Measurements from ENCODE around the gene CFAP77. TPM values are rescaled to one million over a fixed set of nuclear protein-coding genes. Genes with fewer than 3 reads are reported as not detected.
A peak's percentile ranks its signal among the peaks of the same experiment; 100 is the strongest.

CFAP77 gene
- total and polyA plus RNA-seq, 9 of the 15 experiments (the other 6 are each of a cell fraction or from before 2014, with no cell fraction given) = not detected

DNA sequence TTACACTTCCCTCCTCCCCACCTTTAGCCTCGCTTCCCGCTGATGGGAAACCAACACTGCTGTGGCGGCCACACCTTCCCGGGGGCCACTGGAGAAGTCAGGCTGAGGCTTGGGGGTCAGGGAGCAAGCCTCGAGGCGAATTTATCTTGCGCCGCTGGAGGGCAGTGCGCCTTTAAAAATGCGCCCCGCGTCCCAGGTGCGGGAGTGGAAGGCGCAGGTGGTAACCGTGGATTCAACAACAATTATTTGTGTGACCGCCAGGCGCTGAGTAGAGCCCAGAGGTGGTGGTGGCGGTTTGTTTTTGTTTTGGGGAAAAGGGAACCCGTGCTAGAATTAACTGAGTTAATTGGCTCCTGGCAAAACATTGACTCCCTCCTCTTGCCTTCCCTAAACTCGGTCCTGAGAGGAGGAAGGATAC lies 1.1 kb downstream of the CFAP77 start:
- WGBS (ENCODE audit: insufficient coverage, low coverage, missing lambda C conversion rate) = 1% methylated on average over 18 of the region's 20 CpGs
- peaks cover 13 to 17% of the 10 kb centered on the region in 2 experiments; a peak in 4 of 5 replicates for H3K4me1 ChIP-seq (replicated peaks in 1 of 2; ENCODE audit: control insufficient read depth in 2 of 2, insufficient read depth in 2 of 2, low read length in 2 of 2)
- peak overlapping the region; percentile 38 for H3K4me2 ChIP-seq (ENCODE audit: insufficient read depth, low read length)
- peak; percentile 63 for FAIRE-seq
- peak; percentile 71 to 77 (median 76) for DNase-seq (ENCODE audit: extremely low read depth in 1 of 4, low spot score in 3 of 4)
- no peak overlapping the region; the same call in 1 of the 2 replicates for H2AFZ ChIP-seq (ENCODE audit: low read depth, low read length)
- intact Hi-C loops (cut with micrococcal nuclease) = loop anchor here (10.0 kb wide), 1 partner anchor 554 kb away; no protein-coding TSS in a partner anchor
- no TSS peak for BruUV-seq (replicated peaks)
- H3K79me2 ChIP-seq (ENCODE audit: control insufficient read depth, insufficient read depth, low read length) = peaks cover 4% of the 10 kb centered on the region
- in situ Hi-C loops (cut with MboI) = loop anchor here (5.0 to 10.0 kb wide), 2 partner anchors 166 to 554 kb away; no protein-coding TSS in a partner anchor
- ChIA-PET POLR2A (no interaction called here), CTCF (ENCODE audit: low intra/inter-chr PET ratio) (interaction anchor here (0.6 to 3.3 kb wide), 5 partner anchors 164 to 611 kb away, joined by 3 to 33 read pairs (median 5); no protein-coding TSS in a partner anchor)
- no peak overlapping the region for H3K27ac ChIP-seq (ENCODE audit: extremely low read depth, low read depth, low read length)
- 0 out of 4 replicates have a peak overlapping the region, but pooled peaks of 1 of the 2 experiments have one; percentile 2 for H3K9ac ChIP-seq (ENCODE audit: insufficient read depth in 1 of 2, low read depth in 2 of 2, low read length in 2 of 2)
- no peaks in the 10 kb centered on the region for H3K36me3 ChIP-seq (ENCODE audit: control insufficient read depth, insufficient read depth, low read length)
- peaks cover 3% of the 10 kb centered on the region; the same call in 1 of the 2 replicates for H4K20me1 ChIP-seq (replicated peaks; ENCODE audit: control insufficient read depth, insufficient read depth, low read length)
- no peaks in the 10 kb centered on the region for H3K9me1 ChIP-seq (ENCODE audit: control insufficient read depth, insufficient read depth, low read length)
- H3K9me3 ChIP-seq (replicated peaks; ENCODE audit: control insufficient read depth, insufficient read depth, low read depth, low read length) = no peaks in the 10 kb centered on the region
- H3K27me3 ChIP-seq (ENCODE audit: control insufficient read depth in 2 of 2, insufficient read depth in 2 of 2, low read length in 2 of 2) = peaks cover 23 to 31% of the 10 kb centered on the region in 2 experiments
- ATAC-seq = peak; percentile 87
- H3K4me3 ChIP-seq = no peak overlapping the region
- TF ChIP-seq CBFA2T3 (IDR thresholded peaks at IDR 0.05) (0 out of 2 replicates have a peak, but pooled peaks have one; percentile 4), SMC3 (conservative IDR thresholded peaks at IDR 0.05; ENCODE audit: insufficient read depth, low read depth, low read length) (peak; percentile 55), ZNF586 (CRISPR knock-in tag; conservative IDR thresholded peaks at IDR 0.05) (no peak), RB1 (IDR thresholded peaks at IDR 0.05; ENCODE audit: low read depth) (peak; percentile 56; the same call in 1 of the 2 replicates), RAD21 (CRISPR knock-in tag; conservative IDR thresholded peaks at IDR 0.05 in 1 of 2, IDR thresholded peaks at IDR 0.05 in 1 of 2) (peak; percentile 75 to 86), MYC (IDR thresholded peaks at IDR 0.05; ENCODE audit: low read depth, low read length) (0 out of 2 replicates have a peak, but pooled peaks have one; percentile 42), MYC (CRISPR knock-in tag; IDR thresholded peaks at IDR 0.05; ENCODE audit: borderline replicate concordance, low read depth) (no peak)
- TF ChIP-seq, protein P1, sequence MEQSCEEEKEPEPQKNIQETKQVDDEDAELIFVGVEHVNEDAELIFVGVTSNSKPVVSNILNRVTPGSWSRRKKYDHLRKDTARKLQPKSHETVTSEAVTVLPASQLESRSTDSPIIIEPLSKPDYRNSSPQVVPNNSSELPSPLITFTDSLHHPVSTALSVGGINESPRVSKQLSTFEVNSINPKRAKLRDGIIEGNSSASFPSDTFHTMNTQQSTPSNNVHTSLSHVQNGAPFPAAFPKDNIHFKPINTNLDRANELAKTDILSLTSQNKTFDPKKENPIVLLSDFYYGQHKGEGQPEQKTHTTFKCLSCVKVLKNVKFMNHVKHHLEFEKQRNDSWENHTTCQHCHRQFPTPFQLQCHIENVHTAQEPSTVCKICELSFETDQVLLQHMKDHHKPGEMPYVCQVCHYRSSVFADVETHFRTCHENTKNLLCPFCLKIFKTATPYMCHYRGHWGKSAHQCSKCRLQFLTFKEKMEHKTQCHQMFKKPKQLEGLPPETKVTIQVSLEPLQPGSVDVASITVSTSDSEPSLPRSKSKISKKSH (CRISPR knock-in tag; IDR thresholded peaks at IDR 0.05) = no peak
- TF ChIP-seq, protein P2, sequence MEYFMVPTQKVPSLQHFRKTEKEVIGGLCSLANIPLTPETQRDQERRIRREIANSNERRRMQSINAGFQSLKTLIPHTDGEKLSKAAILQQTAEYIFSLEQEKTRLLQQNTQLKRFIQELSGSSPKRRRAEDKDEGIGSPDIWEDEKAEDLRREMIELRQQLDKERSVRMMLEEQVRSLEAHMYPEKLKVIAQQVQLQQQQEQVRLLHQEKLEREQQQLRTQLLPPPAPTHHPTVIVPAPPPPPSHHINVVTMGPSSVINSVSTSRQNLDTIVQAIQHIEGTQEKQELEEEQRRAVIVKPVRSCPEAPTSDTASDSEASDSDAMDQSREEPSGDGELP (CRISPR knock-in tag; IDR thresholded peaks at IDR 0.05; ENCODE audit: borderline replicate concordance) = peak; percentile 39; the same call in 1 of the 2 replicates
- TF ChIP-seq, protein P3, sequence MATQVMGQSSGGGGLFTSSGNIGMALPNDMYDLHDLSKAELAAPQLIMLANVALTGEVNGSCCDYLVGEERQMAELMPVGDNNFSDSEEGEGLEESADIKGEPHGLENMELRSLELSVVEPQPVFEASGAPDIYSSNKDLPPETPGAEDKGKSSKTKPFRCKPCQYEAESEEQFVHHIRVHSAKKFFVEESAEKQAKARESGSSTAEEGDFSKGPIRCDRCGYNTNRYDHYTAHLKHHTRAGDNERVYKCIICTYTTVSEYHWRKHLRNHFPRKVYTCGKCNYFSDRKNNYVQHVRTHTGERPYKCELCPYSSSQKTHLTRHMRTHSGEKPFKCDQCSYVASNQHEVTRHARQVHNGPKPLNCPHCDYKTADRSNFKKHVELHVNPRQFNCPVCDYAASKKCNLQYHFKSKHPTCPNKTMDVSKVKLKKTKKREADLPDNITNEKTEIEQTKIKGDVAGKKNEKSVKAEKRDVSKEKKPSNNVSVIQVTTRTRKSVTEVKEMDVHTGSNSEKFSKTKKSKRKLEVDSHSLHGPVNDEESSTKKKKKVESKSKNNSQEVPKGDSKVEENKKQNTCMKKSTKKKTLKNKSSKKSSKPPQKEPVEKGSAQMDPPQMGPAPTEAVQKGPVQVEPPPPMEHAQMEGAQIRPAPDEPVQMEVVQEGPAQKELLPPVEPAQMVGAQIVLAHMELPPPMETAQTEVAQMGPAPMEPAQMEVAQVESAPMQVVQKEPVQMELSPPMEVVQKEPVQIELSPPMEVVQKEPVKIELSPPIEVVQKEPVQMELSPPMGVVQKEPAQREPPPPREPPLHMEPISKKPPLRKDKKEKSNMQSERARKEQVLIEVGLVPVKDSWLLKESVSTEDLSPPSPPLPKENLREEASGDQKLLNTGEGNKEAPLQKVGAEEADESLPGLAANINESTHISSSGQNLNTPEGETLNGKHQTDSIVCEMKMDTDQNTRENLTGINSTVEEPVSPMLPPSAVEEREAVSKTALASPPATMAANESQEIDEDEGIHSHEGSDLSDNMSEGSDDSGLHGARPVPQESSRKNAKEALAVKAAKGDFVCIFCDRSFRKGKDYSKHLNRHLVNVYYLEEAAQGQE (IDR thresholded peaks at IDR 0.05; ENCODE audit: borderline replicate concordance) = peak; percentile 63
- TF ChIP-seq, protein P3 (CRISPR knock-in tag; IDR thresholded peaks at IDR 0.05; ENCODE audit: low read depth) = no peak

Data from K562 (cell line).